ENCODE results near the gene NR6A1.

Gene NR6A1

GRCh38 chr9:124511891-124512805 is 259.0 kb downstream of the NR6A1 start:
- no peak for DNase-seq

- DNase-seq: no peak
Observed at GRCh38 chr9:124511426-124511840, 259.7 kb downstream of the NR6A1 start.

GRCh38 chr9:124510650-124511425 is 260.3 kb downstream of the NR6A1 start:
- no peak for DNase-seq

GRCh38 chr9:124507880-124508423 is 263.2 kb downstream of the NR6A1 start:
- DNase-seq: no peak

GRCh38 chr9:124506931-124507879 is 263.9 kb downstream of the NR6A1 start, which contains the start of gene NR5A1:
Gene NR5A1, minus strand, starts transcription at chr9:124507399. Its CDS starts 4,004 bp downstream, at chr9:124503395.
- DNase-seq: no peak

GRCh38 chr9:124506433-124506832 is 264.7 kb downstream of the NR6A1 start:
- DNase-seq: no peak

GRCh38 chr9:124505901-124506346 is 265.2 kb downstream of the NR6A1 start:
- DNase-seq: no peak

GRCh38 chr9:124505006-124505900 is 265.9 kb downstream of the NR6A1 start:
- no peak for DNase-seq

- no peak for DNase-seq
Observed at GRCh38 chr9:124504530-124505005, 266.5 kb downstream of the NR6A1 start.

GRCh38 chr9:124503713-124504529 is 267.2 kb downstream of the NR6A1 start:
- DNase-seq: peak; percentile 6

- DNase-seq: no peak
Observed at GRCh38 chr9:124502711-124503702, 268.1 kb downstream of the NR6A1 start.

GRCh38 chr9:124501771-124502320 is 269.3 kb downstream of the NR6A1 start:
- no peak for DNase-seq

- no peak for DNase-seq
Observed at GRCh38 chr9:124500796-124501611, 270.1 kb downstream of the NR6A1 start.

GRCh38 chr9:124500028-124500795 is 270.9 kb downstream of the NR6A1 start:
- DNase-seq: no peak

- DNase-seq: no peak
Observed at GRCh38 chr9:124499216-124499615, 271.9 kb downstream of the NR6A1 start.

GRCh38 chr9:124498499-124499146 is 272.5 kb downstream of the NR6A1 start:
- DNase-seq: no peak

Measured in NCI-H345 (cell line).